Embryonic facial prominence (tissue), 1 donor: Measurements from ENCODE around the gene ADCY3.
"Not testable (repeated sequence)": the region's sequence is repeated elsewhere in the genome, so short reads cannot be mapped to it uniquely, and the experiment has no call there.

ENCODE experiments used
- DNase-seq: peaks from one replicate; pipeline ENCODE4 v3.0.0-alpha.2; 2016; ENCODE audit errors: extremely low spot score

Gene ADCY3

DNA sequence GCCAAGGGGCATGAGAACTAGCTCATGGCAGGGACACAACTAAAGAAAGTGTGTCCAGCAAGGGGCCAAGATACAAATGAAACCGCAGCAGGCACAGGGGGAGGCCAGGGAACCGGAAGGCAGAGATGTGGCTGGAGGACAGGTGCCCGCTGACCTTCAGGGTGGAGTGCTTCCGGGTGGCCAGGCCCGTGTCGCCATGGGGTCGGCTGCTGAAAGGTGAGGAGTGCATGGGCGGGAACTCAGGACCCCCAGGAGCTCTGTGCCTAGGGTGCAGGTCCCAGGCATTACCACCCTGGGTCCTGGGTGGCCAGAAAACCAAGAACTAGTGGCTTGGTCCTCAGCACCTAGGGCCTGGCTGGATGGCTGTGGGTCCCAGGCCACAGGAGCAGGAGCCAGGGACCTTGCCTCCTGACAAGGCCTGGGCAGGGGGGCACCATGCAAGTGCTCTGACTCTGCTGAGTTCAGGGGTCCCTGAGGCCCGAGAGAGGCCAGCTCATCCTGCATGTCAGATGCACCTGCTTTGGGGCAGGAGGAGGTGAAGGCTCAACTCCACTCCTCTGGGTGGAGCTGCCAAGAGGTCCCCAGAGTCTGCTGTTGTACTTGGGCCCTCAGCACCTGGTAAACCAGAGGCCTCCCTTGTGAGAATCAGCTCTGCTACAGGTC lies 75.9 kb downstream of the ADCY3 start:
- DNase-seq = no peak

DNA sequence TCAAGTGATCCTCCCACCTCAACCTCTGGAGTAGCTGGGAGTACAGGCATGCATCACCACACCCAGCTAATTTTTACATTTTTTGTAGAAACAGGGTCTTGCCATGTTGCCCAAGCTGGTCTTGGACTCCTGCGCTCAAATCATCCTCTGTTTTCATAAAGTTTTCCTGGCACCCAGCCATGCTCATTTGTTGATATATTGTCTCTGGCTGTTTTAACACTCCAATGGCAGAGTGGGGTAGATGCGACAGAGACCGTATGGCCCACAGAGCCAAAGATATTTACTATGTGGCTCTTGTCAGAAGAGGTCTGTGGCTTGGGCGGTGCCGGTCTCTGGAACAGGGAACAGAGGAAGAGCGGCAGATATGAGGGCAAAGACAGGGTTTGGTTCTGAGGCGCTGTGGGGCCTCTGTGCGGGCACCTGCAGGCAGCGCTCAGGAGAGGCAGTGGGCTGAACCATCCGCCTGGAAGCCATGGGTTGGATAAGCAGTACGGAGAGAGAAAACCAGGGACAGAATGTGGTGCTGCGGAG lies 76.6 kb downstream of the ADCY3 start:
- DNase-seq = no peak

DNA sequence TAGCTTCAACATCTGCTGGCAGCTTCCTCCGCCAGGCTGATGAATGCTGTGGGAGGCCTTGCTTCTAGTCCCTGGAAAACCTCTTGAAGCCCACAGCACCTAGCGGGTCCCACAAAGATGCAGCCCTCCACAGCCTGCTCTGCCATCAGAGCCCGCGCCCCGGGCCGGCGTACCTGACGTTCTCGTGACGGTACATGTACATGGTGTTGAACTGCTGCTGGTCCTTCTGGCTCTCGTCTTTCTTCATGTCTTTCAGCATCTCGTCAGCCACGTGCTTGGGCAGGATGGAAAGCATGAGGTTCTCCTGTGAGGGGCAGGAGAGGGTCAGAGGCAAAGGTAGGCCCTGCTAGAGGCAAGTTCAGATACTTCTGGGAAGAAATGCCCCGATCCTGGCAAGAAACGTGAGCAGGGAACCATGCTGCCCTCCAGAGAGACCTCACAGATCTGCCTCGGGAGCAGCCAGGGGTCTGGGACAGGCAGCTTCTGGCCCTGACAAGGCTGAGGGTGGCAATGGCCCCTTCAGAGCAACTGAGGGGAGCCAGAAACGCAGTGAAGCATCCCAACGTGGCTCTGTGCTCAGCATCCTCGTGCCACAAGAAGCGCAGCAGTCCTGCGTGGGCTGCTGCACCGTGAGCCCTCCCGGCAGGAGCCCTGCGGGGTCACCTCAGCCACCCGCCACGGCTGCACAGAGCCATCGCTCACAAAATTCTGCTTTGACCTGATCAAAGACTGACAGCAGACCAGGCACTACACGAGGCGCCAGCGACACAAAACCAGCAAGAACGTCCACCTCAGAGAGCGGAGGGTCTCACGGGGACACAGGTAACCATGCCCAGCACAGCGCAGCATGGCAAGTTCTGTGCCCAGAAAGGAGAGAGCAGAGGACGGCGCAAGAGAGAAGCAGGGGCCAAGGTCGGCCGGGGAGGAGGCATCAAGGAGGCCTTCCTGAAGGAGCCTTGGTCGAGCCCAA lies 77.7 kb downstream of the ADCY3 start:
- no peak for DNase-seq

DNA sequence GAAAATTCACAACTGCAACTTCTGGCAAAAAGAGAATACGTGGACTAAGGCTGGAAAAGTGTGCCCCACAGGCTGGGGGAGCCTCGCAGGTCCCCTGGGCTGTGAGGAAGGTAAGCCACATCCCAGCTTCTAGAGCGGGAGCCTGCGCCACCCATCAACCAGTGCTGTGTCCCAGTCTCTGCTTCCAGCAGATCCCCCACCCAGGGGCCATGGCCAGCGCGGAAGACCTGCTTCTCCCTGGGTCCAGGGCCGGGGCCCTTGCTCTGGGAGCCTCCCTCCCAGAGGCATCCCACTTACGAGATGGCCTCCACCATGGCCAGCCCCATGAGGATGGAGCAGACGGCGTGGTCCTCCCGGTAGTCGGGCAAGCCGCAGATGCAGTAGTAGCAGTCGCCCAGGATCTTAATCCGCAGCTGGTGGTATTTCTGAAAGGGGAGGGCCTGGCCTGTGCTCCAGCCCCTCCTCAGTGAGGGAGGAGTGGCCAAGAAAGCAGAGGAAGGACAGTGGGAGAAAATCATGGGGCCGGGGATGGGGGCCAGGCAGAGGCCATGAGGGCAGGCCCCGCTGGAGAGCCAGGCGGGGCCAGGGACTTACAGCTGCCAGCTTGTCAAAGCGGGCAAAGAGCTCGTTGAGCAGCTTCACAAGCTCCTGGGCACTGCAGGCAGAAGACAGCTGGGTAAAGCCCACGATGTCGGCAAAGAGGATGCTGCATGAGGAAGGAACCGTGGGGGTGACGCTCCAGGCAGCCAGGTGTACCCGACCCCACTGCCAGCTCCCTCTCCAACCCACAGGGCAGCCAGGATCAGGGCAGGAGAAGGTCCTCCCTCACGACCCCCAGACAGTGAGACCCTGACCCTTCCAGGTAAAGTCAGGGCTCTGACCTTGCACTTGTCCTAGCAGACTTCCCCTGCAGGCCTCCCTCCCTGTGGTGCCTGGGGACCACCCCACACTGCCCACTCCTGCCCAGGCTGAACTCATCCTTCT lies 78.8 kb downstream of the ADCY3 start:
- no peak for DNase-seq

DNA sequence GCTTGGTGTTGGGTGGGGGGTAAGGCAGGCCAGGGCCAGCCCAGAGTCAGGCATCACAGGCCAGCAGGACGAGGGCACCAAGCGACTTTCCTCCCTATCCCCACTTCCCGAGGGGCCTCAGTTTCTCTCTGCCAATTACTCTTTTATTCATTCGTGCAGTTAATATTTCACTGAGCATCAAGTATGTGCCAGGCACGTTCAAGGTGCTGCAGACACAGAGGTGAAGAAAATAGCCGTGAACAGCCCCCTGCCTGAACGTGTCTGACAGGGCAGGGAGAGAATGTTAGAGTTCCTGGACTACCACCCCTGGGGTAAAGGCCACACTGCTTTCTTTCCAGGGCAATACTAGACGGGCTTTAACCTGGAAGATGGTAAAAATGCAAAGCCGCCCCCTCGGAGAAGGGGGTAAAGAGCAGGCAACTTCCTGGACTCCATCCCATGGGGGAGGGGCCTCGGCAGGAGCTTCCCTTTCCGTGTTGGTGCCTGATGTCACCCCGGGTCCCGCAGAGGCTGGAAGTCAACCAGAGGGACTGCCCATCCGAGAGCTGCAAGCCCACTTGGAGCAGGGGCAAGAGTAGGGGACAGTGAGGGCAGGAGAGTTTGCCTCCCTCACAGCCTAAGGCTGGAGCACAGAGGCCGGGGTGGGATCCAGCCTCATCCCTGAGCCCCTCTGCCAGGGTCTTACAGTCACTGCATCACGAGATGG lies 79.7 kb downstream of the ADCY3 start:
- DNase-seq = no peak

DNA sequence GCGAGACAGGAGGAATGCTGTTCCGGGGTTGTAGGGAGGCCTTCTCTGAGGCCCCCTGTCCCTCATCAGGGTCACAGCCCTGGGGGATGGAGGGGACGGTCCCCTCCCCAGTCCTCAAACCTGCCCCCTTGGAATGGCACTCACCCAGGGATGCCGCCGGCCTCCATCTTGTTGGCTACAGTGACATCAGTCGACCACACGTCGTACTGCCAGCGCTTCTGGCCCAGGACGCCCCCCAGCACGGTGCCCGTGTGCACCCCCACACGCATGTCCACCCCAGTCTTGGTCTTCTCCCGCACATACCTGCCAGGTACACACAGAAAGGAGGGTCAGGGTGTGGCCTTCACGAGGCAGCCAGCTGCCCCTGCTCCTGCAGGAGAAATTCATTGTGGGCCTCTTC lies 80.3 kb downstream of the ADCY3 start:
- DNase-seq = no peak

DNA sequence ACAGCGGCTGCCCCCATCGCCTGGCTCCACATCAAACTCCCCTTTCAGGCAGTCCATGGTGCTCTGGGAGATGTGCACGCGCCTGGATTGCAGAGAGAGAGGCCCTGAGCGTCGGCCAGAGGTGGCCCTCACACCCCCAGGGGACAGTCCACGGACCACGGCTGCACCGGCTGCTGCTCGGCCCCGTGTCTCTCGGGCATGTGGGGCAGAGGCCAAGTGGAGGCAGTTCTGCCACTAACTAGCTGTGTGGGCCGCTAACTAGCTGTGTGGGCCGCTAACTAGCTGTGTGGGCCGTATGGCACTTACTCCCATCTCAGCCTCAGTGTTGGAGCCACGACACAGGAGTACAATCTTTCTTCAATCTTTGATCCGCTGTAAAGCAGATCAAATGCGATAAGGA lies 81.5 kb downstream of the ADCY3 start:
- no peak for DNase-seq

DNA sequence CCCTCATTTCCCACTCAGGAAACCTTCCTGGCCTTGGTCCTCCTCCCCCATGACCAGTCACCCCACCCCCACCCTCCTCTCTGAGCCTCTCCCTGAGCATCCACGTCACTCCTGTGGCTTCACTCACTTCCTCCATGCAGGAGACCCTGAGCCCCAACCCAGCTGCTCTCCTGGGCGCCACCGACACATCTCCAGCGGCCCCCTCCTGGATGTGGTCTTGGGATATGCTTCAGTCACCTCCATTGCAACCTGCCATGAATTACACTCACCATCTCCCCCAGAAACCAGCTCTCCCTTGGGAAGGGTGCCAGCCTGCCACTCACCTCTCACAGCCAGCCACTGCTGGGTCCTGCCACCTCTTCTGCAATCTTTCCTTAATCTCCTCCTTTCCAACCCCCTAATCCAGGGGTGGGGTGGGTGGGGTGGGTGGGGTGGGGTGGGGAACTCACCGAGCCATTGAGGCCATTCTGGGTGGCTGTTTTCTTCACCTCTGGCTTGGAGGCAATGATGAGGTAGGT lies 82.0 kb downstream of the ADCY3 start:
- DNase-seq = no peak

DNA sequence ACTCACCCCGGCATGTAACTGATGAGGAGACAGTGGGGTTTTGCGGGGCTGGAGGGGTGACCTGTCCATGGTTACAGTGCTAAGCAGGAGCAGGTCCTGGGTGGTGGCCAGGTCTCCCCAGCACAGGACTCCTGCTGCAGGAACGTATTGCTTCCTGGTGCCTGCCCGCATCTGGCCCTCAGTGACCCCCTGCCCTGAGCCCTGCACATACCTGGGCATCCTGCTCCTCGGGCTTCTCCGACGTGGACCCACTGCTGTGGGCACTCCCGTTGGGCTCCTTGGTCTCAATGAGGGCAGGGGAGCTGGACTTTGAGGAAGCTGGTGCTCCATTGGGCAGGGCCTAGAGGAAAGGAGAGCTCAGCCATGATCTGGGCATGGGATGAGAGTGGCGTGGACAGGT lies 83.3 kb downstream of the ADCY3 start:
- no peak for DNase-seq

DNA sequence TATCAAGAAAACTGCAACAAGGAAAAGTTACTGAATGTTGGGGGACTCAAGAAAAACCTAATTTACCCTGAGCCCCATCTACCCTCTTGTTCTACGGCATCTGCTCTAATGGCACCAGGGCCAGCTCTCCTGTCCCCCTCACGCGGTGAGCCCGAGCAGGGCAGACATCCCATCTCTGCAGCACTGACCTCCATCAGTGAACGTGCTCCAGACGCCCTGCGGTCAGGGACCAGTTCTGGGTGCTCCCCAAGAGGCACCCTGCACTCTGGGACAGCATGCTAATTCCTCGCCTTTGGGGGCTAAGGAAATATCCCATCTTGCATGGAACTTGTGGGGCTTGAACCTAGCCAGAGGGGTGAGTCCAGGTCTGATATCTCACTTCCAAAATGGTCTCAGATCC lies 83.8 kb downstream of the ADCY3 start:
- DNase-seq = no peak

DNA sequence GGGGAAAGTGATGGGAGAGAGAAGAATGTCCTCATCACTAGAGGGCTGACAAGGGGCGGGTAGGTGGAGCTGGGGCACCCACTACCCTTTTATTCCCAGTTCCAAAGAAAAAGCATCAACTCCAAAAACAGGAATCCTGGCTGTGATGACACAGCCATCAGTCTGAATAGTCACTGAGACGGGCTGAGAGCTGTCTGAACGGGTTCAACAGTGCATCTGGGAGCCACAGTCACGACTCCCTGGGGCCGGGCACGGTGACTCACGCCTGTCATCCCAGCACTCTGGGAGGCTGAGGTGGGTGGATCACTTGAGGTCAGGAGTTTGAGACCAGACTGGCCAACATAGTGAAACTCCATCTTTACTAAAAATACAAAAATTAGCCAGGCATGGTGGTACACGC lies 84.6 kb downstream of the ADCY3 start:
- DNase-seq = not testable (repeated sequence)

DNA sequence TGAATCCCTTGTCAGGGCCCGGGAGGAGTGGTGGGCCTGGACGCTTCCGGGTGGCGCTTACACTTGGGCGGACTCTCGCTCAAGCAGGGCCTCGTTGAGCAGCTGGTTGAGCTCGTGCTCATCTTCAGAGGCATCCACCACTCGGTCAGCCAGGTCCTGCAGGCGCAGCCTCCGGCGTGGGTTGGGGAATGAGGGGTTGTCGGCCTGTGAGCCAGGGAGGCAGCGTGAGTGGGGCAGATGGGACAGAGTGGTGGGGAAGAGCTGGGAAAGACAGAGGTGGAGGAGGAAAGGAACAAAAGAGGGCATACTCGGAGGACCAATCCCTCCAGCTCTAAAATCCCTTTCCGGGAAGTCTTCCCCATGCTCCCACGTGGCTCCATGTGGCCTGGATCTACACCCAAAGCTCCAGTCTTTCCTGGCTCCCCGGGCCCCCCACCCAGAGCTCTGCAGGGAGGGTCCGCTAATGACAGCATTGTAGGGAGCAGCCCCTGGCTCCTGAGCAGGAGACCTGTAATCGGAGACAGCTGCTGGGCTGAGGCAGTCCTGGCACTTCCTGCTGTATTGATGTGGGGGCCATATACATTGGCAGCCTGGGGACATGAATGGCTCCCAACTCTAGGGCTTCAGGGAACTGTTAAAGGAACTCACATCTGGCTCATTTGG lies 85.2 kb downstream of the ADCY3 start:
- DNase-seq = no peak

DNA sequence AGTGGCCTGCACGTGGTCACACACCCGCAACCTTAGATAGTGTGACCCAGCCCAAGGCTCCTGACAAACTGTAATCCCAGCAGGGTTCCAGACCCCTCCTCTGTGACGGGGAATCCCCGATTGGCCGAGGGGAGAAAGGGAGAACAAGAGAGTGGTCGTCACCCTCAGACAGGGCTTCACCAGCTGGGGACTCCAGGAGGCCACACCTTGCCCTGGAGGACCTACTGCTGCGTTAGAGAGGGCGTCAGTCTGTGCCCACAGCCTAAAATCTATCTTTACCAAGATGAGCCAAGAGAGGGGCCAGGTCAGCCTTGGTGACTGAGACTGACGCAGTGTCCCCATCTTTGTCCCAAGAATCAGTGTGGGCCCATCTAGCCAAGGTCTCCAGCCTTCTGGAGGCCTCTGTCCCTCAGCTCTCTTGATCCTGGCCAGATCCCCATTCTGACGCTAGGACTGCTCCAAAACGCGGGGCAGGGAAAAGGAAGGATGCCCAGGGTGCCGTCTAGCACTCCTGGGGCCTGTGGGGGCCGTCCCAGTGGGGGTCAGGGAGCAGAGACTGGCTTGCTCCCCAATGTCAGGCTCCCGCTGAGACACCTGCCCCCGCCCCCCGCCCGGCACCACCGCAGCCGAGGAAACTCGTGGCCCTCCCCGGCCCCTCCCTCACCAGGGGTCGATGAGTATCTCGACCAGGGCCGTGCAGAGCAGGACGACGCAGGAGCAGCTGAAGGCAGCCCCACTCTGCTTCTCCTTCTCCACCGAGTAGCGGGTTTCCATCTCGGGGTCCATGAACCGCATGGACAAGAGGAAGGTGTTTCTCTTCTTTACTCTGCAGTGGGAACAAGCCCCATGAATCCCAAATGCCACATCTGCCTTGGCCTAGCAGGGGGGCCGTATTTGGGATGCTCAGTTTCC lies 86.0 kb downstream of the ADCY3 start:
- no peak for DNase-seq

DNA sequence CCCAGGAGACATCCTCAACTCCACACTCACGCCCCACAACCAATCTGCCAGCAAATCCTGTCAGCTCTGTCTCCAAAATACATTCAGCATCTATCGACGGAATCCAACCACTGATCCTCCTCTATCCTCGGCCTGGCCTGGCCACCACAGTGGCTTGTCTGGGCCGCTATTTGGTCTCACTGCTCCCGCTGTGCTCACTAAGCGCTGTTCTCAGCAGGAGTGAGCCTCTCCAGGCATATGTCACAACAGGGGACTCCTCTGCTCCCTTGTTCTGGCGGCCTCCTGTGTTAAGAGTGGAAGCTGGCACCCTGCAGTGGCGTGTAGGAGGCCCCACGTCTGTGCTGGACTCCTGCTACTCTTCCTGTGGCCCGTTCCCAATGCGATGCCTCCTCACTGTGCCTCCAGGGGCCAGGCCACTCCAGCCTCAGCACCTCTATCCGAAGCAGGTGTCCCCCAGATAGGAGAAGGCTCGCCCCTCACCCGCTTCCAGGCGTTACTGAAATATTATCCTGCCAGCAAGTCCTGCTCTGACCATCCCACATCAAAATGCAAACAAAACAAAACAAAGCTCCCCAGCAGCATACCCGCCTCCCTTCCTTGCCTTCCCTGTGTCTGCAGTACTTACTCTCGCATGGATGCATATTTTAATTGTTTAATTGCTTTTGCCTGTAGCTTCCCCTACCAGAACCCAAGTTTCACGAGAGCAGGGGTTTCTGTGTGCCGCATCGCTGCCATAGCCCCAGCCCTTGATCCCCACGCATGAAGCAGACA lies 86.9 kb downstream of the ADCY3 start:
- DNase-seq = no peak

DNA sequence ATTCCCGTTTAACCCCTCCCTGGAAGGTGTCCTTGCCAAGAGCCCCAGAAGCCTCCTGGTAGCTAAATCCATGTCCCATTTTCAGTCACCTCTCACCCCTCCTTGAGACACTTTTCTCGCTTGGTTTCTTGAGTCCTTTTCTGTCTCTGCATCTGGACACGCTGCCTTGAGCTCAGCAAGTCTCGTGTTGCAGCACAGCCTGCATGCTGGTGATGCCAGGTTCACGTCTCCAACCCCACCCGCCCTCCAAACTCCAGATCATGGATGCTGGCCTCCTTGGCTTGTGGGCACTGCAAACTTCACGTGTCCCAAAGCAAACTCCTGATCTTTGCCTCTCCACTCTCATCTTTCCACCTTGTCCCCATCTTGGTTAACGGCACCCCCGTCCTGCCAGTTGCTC lies 87.5 kb downstream of the ADCY3 start:
- DNase-seq = no peak

DNA sequence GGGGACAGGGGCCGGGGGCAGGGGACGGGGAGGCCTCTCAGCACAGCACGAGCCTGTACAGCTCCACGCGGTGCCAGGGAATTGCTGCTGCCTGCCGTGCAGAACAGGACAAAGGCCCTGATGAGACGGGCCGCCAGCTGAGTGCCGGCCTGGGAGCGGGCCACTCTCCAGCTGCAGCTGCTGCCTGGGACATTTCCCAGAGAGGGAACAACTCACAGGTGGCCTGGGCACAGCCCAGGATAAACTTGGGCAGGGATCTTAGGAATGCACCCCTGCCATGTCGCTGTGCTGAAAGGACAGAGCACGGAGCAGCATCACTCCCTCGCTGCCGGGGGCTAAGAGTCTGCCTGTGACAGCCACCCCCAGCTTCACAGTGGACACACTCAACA lies 88.0 kb downstream of the ADCY3 start:
- DNase-seq = no peak

DNA sequence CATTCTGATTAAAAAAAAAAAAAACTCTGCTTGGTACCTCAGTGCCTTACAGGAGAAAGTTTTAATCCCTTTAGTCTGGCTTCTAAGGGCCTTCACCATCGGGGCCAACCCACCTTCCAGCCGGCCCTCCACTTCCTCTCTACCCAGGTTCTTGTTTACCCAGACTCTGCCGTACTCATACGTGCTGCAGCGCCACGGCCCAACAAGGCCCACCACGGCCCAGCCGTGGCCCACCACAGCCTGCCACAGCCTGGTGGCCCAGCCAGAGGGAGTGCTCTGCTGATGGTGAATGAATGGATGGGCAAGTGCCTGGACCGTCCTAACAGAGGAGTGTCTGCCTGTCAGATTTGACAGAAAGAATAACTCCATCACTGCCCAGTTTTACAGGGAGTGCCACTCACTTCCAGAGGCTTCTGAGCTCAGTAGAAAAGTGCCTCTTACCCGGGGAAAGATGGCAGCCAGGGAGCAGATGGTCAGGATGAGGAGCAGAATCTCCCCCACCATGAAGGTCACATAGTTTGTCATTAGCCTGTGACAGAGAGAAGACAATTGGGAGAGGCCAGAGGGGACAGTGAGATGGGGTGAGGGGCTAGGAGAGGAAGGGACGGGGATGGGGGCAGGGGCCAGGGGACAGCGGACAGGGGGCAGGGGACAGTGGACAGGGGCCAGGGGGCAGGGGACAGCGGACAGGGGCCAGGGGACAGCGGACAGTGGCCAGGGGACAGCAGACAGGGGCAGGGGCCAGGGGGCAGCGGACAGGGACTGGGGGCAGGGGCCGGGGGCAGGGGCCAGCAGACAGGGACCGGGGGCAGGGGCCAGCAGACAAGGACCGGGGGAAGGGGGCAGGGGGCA lies 88.6 kb downstream of the ADCY3 start:
- DNase-seq = no peak

DNA sequence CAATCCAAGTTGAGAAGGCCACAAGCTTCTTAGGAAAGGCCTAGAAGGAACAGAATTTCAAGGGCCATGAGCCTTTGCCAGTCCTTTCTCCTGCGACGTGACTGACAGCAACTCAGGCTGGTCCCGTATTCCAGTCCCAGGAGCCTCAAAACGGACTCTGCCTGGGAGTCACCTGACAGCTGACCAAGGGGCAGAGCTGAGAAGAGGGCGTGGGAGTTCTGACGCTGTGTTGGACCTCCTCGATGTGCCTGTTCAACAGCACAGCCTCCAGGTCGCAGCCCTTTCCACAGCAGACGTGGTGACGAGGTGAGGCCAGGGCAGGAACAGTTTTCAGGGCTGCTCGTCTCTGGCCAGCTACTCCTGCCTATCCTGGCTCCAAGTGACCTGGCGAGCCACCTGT lies 89.3 kb downstream of the ADCY3 start:
- no peak for DNase-seq
